HEK293T (cell line): Measurements from ENCODE around the gene TLX1.

Source experiments
- CTCF ChIA-PET: fragments of 350-600 bp; formaldehyde crosslinking; extraction: SDS; loops from one replicate; lab custom pipeline; 2021; ENCODE audit warnings: antibody characterized with exemption, inconsistent platforms; lab: Yijun Ruan, JAX
- POLR2A ChIA-PET: fragments of 350-600 bp; formaldehyde crosslinking; extraction: SDS; loops from one replicate; lab custom pipeline; 2020; ENCODE audit warnings: antibody characterized with exemption, inconsistent platforms; lab: Yijun Ruan, JAX
- DNase-seq: peaks from one replicate; pipeline ENCODE4 v3.0.0; 2012; ENCODE audit warnings: mixed read lengths; ENCODE audit errors: extremely low spot score
- ARNT ChIP-seq: fragments of 450-650 bp; IDR thresholded peaks from 2 replicates; pipeline ENCODE4 v1.6.1; 2017; ENCODE audit warnings: mild to moderate bottlenecking
- BHLHE40 ChIP-seq: fragments of 450-650 bp; IDR thresholded peaks from 2 replicates; pipeline ENCODE4 v1.6.1; 2016; ENCODE audit warnings: mild to moderate bottlenecking, moderate library complexity, borderline replicate concordance
- CTBP1 ChIP-seq: fragments of 450-650 bp; IDR thresholded peaks from 2 replicates; pipeline ENCODE4 v1.6.1; 2016; ENCODE audit warnings: borderline replicate concordance
- ELF4 ChIP-seq: fragments of 450-650 bp; IDR thresholded peaks from 2 replicates; pipeline ENCODE4 v1.6.1; 2017; ENCODE audit warnings: antibody characterized with exemption
- FOXA1 ChIP-seq: fragments of 450-650 bp; IDR thresholded peaks from 2 replicates; pipeline ENCODE4 v1.6.1; 2016; ENCODE audit warnings: mild to moderate bottlenecking
- FOXK2 ChIP-seq: fragments of 450-650 bp; IDR thresholded peaks from 2 replicates; pipeline ENCODE4 v1.6.1; 2016; ENCODE audit warnings: mild to moderate bottlenecking
- FOXM1 ChIP-seq: fragments of 450-650 bp; IDR thresholded peaks from 2 replicates; pipeline ENCODE4 v1.6.1; 2017; ENCODE audit warnings: mild to moderate bottlenecking, borderline replicate concordance
- HDGF ChIP-seq: fragments of 450-650 bp; IDR thresholded peaks from 2 replicates; pipeline ENCODE4 v1.6.1; 2017; ENCODE audit warnings: antibody characterized with exemption, borderline replicate concordance
- L3MBTL2 ChIP-seq: fragments of 450-650 bp; conservative IDR thresholded peaks from 2 replicates; pipeline ENCODE4 v1.6.1; 2016; ENCODE audit warnings: mild to moderate bottlenecking
- LEF1 ChIP-seq: fragments of 450-650 bp; IDR thresholded peaks from 2 replicates; pipeline ENCODE4 v1.6.1; 2017; ENCODE audit warnings: mild to moderate bottlenecking, borderline replicate concordance
- NFRKB ChIP-seq: fragments of 450-650 bp; IDR thresholded peaks from 2 replicates; pipeline ENCODE4 v1.6.1; 2016; ENCODE audit warnings: mild to moderate bottlenecking, moderate library complexity
- PKNOX1 ChIP-seq: fragments of 450-650 bp; IDR thresholded peaks from 2 replicates; pipeline ENCODE4 v1.6.1; 2016
- SP1 ChIP-seq: fragments of 450-650 bp; IDR thresholded peaks from 2 replicates; pipeline ENCODE4 v1.6.1; 2017
- SUZ12 ChIP-seq: fragments of 450-650 bp; IDR thresholded peaks from 2 replicates; pipeline ENCODE4 v1.6.1; 2016; ENCODE audit warnings: mild to moderate bottlenecking
- TARDBP ChIP-seq: fragments of 450-650 bp; IDR thresholded peaks from 2 replicates; pipeline ENCODE4 v1.6.1; 2016
- ZNF384 ChIP-seq: fragments of 450-650 bp; IDR thresholded peaks from 2 replicates; pipeline ENCODE4 v1.6.1; 2016

TLX1 gene

GRCh38 chr10:101116754-101117153, 14.3 kb upstream of the TLX1 start:
- TF ChIP-seq LEF1 (no peak), HDGF (no peak), ZNF384 (no peak), SUZ12 (no peak), BHLHE40 (no peak), SP1 (no peak), FOXA1 (no peak), L3MBTL2 (no peak), ELF4 (no peak), CTBP1 (no peak), ARNT (no peak), TARDBP (no peak), PKNOX1 (no peak), NFRKB (no peak)
- ChIA-PET POLR2A (no interaction called here), CTCF (interaction anchor here (1.4 kb wide), 1 partner anchor 25 kb away, joined by 4 read pairs; no protein-coding TSS in a partner anchor)
- no peak for DNase-seq

GRCh38 chr10:101118031-101118430, 13.1 kb upstream of the TLX1 start:
- no peak for DNase-seq
- CTCF ChIA-PET, result interaction anchor here (0.6 to 1.2 kb wide), 3 partner anchors 22 to 326 kb away, joined by 3 to 5 read pairs (median 3); no protein-coding TSS in a partner anchor
- POLR2A ChIA-PET, result interaction anchor here (1.0 kb wide), 1 partner anchor 56 kb away, joined by 3 read pairs; the partner anchor contains the start of gene KAZALD1
- TF ChIP-seq CTBP1, result no peak
- no peak for TF ChIP-seq SUZ12
- TF ChIP-seq FOXA1, result no peak
- TF ChIP-seq BHLHE40, result no peak
- TF ChIP-seq ARNT, result no peak
- no peak for TF ChIP-seq LEF1
- no peak for TF ChIP-seq ELF4
- no peak for TF ChIP-seq HDGF
- no peak for TF ChIP-seq FOXK2
- no peak for TF ChIP-seq FOXM1
- no peak for TF ChIP-seq ZNF384
- no peak for TF ChIP-seq PKNOX1
- TF ChIP-seq NFRKB, result no peak
- TF ChIP-seq TARDBP, result no peak
- TF ChIP-seq SP1, result no peak
- no peak for TF ChIP-seq L3MBTL2

- DNase-seq, result no peak
- TF ChIP-seq L3MBTL2 (no peak), FOXA1 (no peak), FOXM1 (no peak), PKNOX1 (no peak), BHLHE40 (no peak), ARNT (no peak), CTBP1 (no peak), ZNF384 (no peak), NFRKB (no peak), FOXK2 (no peak), TARDBP (no peak), SUZ12 (no peak), ELF4 (no peak)
- POLR2A ChIA-PET, result no interaction called here
- CTCF ChIA-PET, result no interaction called here
Observed at GRCh38 chr10:101120520-101120883, 10.6 kb upstream of the TLX1 start.

- no peak for DNase-seq
- ChIA-PET POLR2A (no interaction called here), CTCF (no interaction called here)
- TF ChIP-seq ELF4, result no peak
- no peak for TF ChIP-seq ARNT
- no peak for TF ChIP-seq TARDBP
- no peak for TF ChIP-seq FOXA1
- no peak for TF ChIP-seq FOXM1
- no peak for TF ChIP-seq LEF1
- TF ChIP-seq SUZ12, result no peak
- no peak for TF ChIP-seq BHLHE40
- no peak for TF ChIP-seq HDGF
- no peak for TF ChIP-seq SP1
- TF ChIP-seq FOXK2, result no peak
- no peak for TF ChIP-seq NFRKB
- no peak for TF ChIP-seq CTBP1
- no peak for TF ChIP-seq L3MBTL2
Observed at GRCh38 chr10:101120884-101121653, 10.0 kb upstream of the TLX1 start.

- TF ChIP-seq TARDBP, result no peak
- TF ChIP-seq SP1, result no peak
- TF ChIP-seq ELF4, result no peak
- no peak for TF ChIP-seq ARNT
- TF ChIP-seq ZNF384, result no peak
- TF ChIP-seq BHLHE40, result no peak
- no peak for TF ChIP-seq L3MBTL2
- TF ChIP-seq NFRKB, result no peak
- no peak for TF ChIP-seq FOXM1
- TF ChIP-seq FOXK2, result no peak
- no peak for TF ChIP-seq PKNOX1
- no peak for TF ChIP-seq CTBP1
- no peak for TF ChIP-seq HDGF
- TF ChIP-seq LEF1, result no peak
- CTCF ChIA-PET, result interaction anchor here (1.3 kb wide), 1 partner anchor 21 kb away, joined by 4 read pairs; no protein-coding TSS in a partner anchor
- POLR2A ChIA-PET, result no interaction called here
- no peak for DNase-seq
Observed at GRCh38 chr10:101121654-101122031, 9.5 kb upstream of the TLX1 start.
